IPS-18c (cell line): ENCODE data around the gene SMIM43.

Experiments used
- H3K4me3 ChIP-seq: 2 replicates; pipeline ENCODE4 v1.7.0; 2013; ENCODE audit warnings: low read depth, mild to moderate bottlenecking, low read length, moderate library complexity; ENCODE audit not compliant: insufficient read depth
- H3K9me3 ChIP-seq: one replicate; pipeline ENCODE4 v1.6.1; 2013; ENCODE audit warnings: mild to moderate bottlenecking, low read length, moderate library complexity; ENCODE audit not compliant: control insufficient read depth, insufficient read depth

Gene SMIM43

GRCh38 chr4:121717680-121718237 lies 47.2 kb downstream of the SMIM43 start:
- Histone ChIP-seq H3K4me3 (no peak overlapping the region), H3K9me3 (no peaks in the 10 kb centered on the region)

GRCh38 chr4:121714548-121714947 lies 50.4 kb downstream of the SMIM43 start:
- Histone ChIP-seq H3K9me3 (no peaks in the 10 kb centered on the region), H3K4me3 (no peak overlapping the region)

GRCh38 chr4:121712783-121713182 lies 52.2 kb downstream of the SMIM43 start:
- Histone ChIP-seq H3K9me3 (no peaks in the 10 kb centered on the region), H3K4me3 (no peak overlapping the region)

- H3K9me3 ChIP-seq: peaks cover 3% of the 10 kb centered on the region
- H3K4me3 ChIP-seq: no peak overlapping the region; the same call in 1 of the 2 replicates
Measured at GRCh38 chr4:121712001-121712651, 52.8 kb downstream of the SMIM43 start.

- H3K9me3 ChIP-seq: peaks cover 4% of the 10 kb centered on the region
- H3K4me3 ChIP-seq: no peak overlapping the region; the same call in 1 of the 2 replicates
Measured at GRCh38 chr4:121711263-121712000, 53.5 kb downstream of the SMIM43 start.

GRCh38 chr4:121709766-121710405 lies 55.1 kb downstream of the SMIM43 start:
- Histone ChIP-seq H3K4me3 (no peak overlapping the region), H3K9me3 (peaks cover 4% of the 10 kb centered on the region)
